Trophoblast cell (in vitro differentiated cells and primary cell): ENCODE measurements around the gene GALNT14.
A peak's percentile ranks its signal among the peaks of the same experiment; 100 is the strongest.

Experiments used
- DNase-seq, 2 donors: peaks; one replicate each; pipeline ENCODE4 v3.0.0-alpha.2; 2016
- H2AFZ ChIP-seq: 2 replicates; pipeline ENCODE4 v1.6.1; 2013; ENCODE audit warnings: low read length, moderate library complexity, mild to moderate bottlenecking; ENCODE audit not compliant: insufficient read depth, poor library complexity
- H2AK5ac ChIP-seq: 2 replicates; pipeline ENCODE4 v1.6.1; 2013; ENCODE audit warnings: mild to moderate bottlenecking, low read length
- H2BK120ac ChIP-seq: 2 replicates; pipeline ENCODE4 v1.6.1; 2013; ENCODE audit warnings: low read length, mild to moderate bottlenecking, moderate library complexity; ENCODE audit not compliant: insufficient read depth, poor library complexity
- H2BK12ac ChIP-seq: 2 replicates; pipeline ENCODE4 v1.6.1; 2013; ENCODE audit warnings: mild to moderate bottlenecking, low read length, moderate library complexity
- H2BK5ac ChIP-seq: 2 replicates; pipeline ENCODE4 v1.6.1; 2013; ENCODE audit warnings: low read length, low read depth, moderate library complexity, mild to moderate bottlenecking; ENCODE audit not compliant: poor library complexity
- H3K14ac ChIP-seq: 2 replicates; pipeline ENCODE4 v1.6.1; 2013; ENCODE audit warnings: mild to moderate bottlenecking, low read length
- H3K18ac ChIP-seq: 2 replicates; pipeline ENCODE4 v1.6.1; 2013; ENCODE audit warnings: mild to moderate bottlenecking, low read length
- H3K23ac ChIP-seq: 2 replicates; pipeline ENCODE4 v1.6.1; 2013; ENCODE audit warnings: low read length
- H3K27ac ChIP-seq: 2 replicates; pipeline ENCODE4 v1.5.1; 2013; ENCODE audit warnings: low read depth, mild to moderate bottlenecking, inconsistent platforms, low read length, moderate library complexity
- H3K27me3 ChIP-seq: 2 replicates; pipeline ENCODE4 v1.6.1; 2013; ENCODE audit warnings: inconsistent platforms, mild to moderate bottlenecking, low read length, moderate library complexity; ENCODE audit not compliant: insufficient read depth
- H3K36me3 ChIP-seq, 2 experiments: 1 replicate in 1 of 2; 2 replicates in 1 of 2; pipeline ENCODE4 v1.6.1; 2013; ENCODE audit warnings: low read length in 2 of 2, mild to moderate bottlenecking in 2 of 2, moderate library complexity in 1 of 2; ENCODE audit not compliant: insufficient read depth in 2 of 2, control insufficient read depth in 1 of 2
- H3K4ac ChIP-seq: 2 replicates; pipeline ENCODE4 v1.6.1; 2013; ENCODE audit warnings: low read depth, mild to moderate bottlenecking, low read length, moderate library complexity
- H3K4me1 ChIP-seq, 2 experiments: 1 replicate in 1 of 2; 2 replicates in 1 of 2; pipeline ENCODE4 v1.6.1; 2013; ENCODE audit warnings: low read length in 2 of 2, mild to moderate bottlenecking in 2 of 2, moderate library complexity in 1 of 2; ENCODE audit not compliant: insufficient read depth in 2 of 2, control insufficient read depth in 1 of 2
- H3K4me2 ChIP-seq: 2 replicates; pipeline ENCODE4 v1.6.1; 2013; ENCODE audit warnings: inconsistent platforms, mild to moderate bottlenecking, low read length, moderate library complexity
- H3K4me3 ChIP-seq: 2 replicates; pipeline ENCODE4 v1.5.1; 2013; ENCODE audit warnings: mild to moderate bottlenecking, low read depth, low read length, inconsistent platforms
- H3K79me1 ChIP-seq: one replicate; pipeline ENCODE4 v1.6.1; 2013; ENCODE audit warnings: low read length
- H3K79me2 ChIP-seq: 2 replicates; pipeline ENCODE4 v1.6.1; 2013; ENCODE audit warnings: low read length, mild to moderate bottlenecking; ENCODE audit not compliant: control insufficient read depth, insufficient read depth, poor library complexity
- H3K9ac ChIP-seq: 2 replicates; pipeline ENCODE4 v1.6.1; 2013; ENCODE audit warnings: mild to moderate bottlenecking, low read length
- H3K9me3 ChIP-seq: 2 replicates; pipeline ENCODE4 v1.6.1; 2013; ENCODE audit warnings: low read depth, mild to moderate bottlenecking, control low read depth, inconsistent platforms, low read length; ENCODE audit not compliant: insufficient read depth
- H4K12ac ChIP-seq: 2 replicates; pipeline ENCODE4 v1.6.1; 2013; ENCODE audit warnings: low read depth, mild to moderate bottlenecking, low read length, moderate library complexity
- H4K8ac ChIP-seq: 2 replicates; pipeline ENCODE4 v1.6.1; 2013; ENCODE audit warnings: low read depth, mild to moderate bottlenecking, low read length, moderate library complexity
- H4K91ac ChIP-seq: one replicate; pipeline ENCODE4 v1.6.1; 2013; ENCODE audit warnings: low read depth, mild to moderate bottlenecking, low read length, moderate library complexity
- WGBS: extraction: QIAGEN DNeasy Blood & Tissue Kit; methylation state at CpG from one replicate; pipeline ENCODE4 v1.1.7; 2013; ENCODE audit warnings: missing lambda C conversion rate; ENCODE audit not compliant: insufficient read length, insufficient coverage; ENCODE audit errors: extremely low coverage; 5-methylcytosine and 5-hydroxymethylcytosine counted together

Gene GALNT14

GRCh38 chr2:30955516-30956132, 182.6 kb downstream of the GALNT14 start:
- no CpG with 5 or more reads among the region's 17 CpGs for WGBS
- no peak overlapping the region for H3K23ac ChIP-seq
- H3K27ac ChIP-seq: no peak overlapping the region
- H3K9ac ChIP-seq: no peak overlapping the region
- peak in 1 of 2 donors; percentile 28 for DNase-seq
- H2AFZ ChIP-seq: no peak overlapping the region
- H2BK120ac ChIP-seq: no peak overlapping the region
- no peaks in the 10 kb centered on the region for H3K79me2 ChIP-seq
- no peak overlapping the region for H3K4me3 ChIP-seq
- no peaks in the 10 kb centered on the region for H3K4me1 ChIP-seq
- H3K9me3 ChIP-seq: no peaks in the 10 kb centered on the region
- no peaks in the 10 kb centered on the region for H3K79me1 ChIP-seq
- H2BK12ac ChIP-seq: no peak overlapping the region
- H3K4me2 ChIP-seq: no peak overlapping the region
- H4K8ac ChIP-seq: no peak overlapping the region
- H2AK5ac ChIP-seq: no peak overlapping the region
- H4K91ac ChIP-seq: no peak overlapping the region
- no peak overlapping the region for H3K18ac ChIP-seq
- no peaks in the 10 kb centered on the region for H3K36me3 ChIP-seq
- no peak overlapping the region for H4K12ac ChIP-seq
- H3K4ac ChIP-seq: no peak overlapping the region
- H2BK5ac ChIP-seq: no peak overlapping the region
- no peak overlapping the region for H3K14ac ChIP-seq
- H3K27me3 ChIP-seq: no peaks in the 10 kb centered on the region

DNA sequence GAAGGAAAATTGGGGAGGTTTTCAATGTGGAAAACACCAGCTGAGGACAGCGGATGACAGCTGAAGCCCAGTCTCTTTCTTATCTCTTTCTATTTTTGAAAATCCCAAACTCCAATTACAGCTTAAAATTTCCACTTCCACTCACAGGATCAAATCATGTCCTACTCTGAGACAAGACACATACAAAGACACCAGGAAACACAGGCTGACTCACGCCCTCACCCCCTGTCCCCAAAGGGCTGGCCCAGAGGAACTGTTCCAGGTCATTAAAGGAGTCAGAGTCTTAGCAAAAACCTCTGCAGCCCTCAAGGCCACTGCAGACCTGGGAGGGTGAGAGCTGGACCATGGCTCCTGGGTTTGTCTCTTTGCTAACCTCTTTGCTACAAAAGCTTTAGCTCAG, 187.9 kb downstream of the GALNT14 start:
- no peak overlapping the region for H3K14ac ChIP-seq
- DNase-seq: no peak
- H3K18ac ChIP-seq: no peak overlapping the region
- H3K9me3 ChIP-seq: no peaks in the 10 kb centered on the region
- no peak overlapping the region for H3K4me2 ChIP-seq
- no peaks in the 10 kb centered on the region for H3K79me1 ChIP-seq
- no peak overlapping the region for H2BK12ac ChIP-seq
- H3K27me3 ChIP-seq: no peaks in the 10 kb centered on the region
- no peak overlapping the region for H3K4me3 ChIP-seq
- H3K4me1 ChIP-seq: no peaks in the 10 kb centered on the region
- WGBS: no CpG with 5 or more reads among the region's 2 CpGs
- no peak overlapping the region for H3K27ac ChIP-seq
- H3K4ac ChIP-seq: no peak overlapping the region
- no peak overlapping the region for H3K9ac ChIP-seq
- no peaks in the 10 kb centered on the region for H3K36me3 ChIP-seq
- no peak overlapping the region for H2BK5ac ChIP-seq
- no peaks in the 10 kb centered on the region for H3K79me2 ChIP-seq
- H4K8ac ChIP-seq: no peak overlapping the region
- H4K91ac ChIP-seq: no peak overlapping the region
- H2BK120ac ChIP-seq: no peak overlapping the region
- H2AFZ ChIP-seq: no peak overlapping the region
- H4K12ac ChIP-seq: no peak overlapping the region
- H3K23ac ChIP-seq: no peak overlapping the region
- H2AK5ac ChIP-seq: no peak overlapping the region

DNA sequence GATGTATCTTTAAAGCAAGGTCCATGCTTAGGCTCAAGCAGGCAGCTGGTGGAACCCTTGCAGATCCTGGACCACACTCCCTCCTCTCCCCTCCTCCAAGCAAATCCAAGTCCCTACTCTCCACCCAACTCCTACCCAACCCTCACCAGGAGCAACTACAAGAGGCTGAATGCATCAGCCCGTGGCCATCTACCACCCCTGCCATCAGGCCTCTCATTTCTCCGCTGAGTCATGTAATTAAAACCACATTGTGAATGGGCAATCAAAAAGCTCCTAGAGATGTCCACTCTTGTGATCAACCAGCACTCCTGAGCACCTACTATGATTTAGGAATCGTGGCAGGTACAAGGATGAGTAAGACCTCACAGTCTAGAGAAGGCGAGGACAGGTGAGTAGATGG, 188.8 kb downstream of the GALNT14 start:
- Histone ChIP-seq H3K4ac (no peak overlapping the region), H2BK12ac (no peak overlapping the region), H3K36me3 (no peaks in the 10 kb centered on the region), H3K79me2 (no peaks in the 10 kb centered on the region), H3K9me3 (no peaks in the 10 kb centered on the region), H3K27me3 (no peaks in the 10 kb centered on the region), H2BK120ac (no peak overlapping the region), H2AK5ac (no peak overlapping the region), H3K79me1 (no peaks in the 10 kb centered on the region), H3K18ac (no peak overlapping the region), H4K12ac (no peak overlapping the region), H2BK5ac (no peak overlapping the region), H3K4me3 (no peak overlapping the region), H4K91ac (no peak overlapping the region), H3K4me2 (no peak overlapping the region), H2AFZ (no peak overlapping the region), H4K8ac (no peak overlapping the region), H3K14ac (no peak overlapping the region), H3K27ac (no peak overlapping the region), H3K4me1 (no peaks in the 10 kb centered on the region), H3K23ac (no peak overlapping the region), H3K9ac (no peak overlapping the region)
- no CpG with 5 or more reads among the region's 4 CpGs for WGBS
- no peak for DNase-seq

GRCh38 chr2:30948857-30949256, 189.4 kb downstream of the GALNT14 start:
- Histone ChIP-seq H4K12ac (no peak overlapping the region), H3K9me3 (no peaks in the 10 kb centered on the region), H4K8ac (no peak overlapping the region), H2BK120ac (no peak overlapping the region), H3K27ac (no peak overlapping the region), H3K14ac (no peak overlapping the region), H2BK12ac (no peak overlapping the region), H3K4ac (no peak overlapping the region), H3K9ac (no peak overlapping the region), H2BK5ac (no peak overlapping the region), H3K79me2 (no peaks in the 10 kb centered on the region), H2AK5ac (no peak overlapping the region), H3K36me3 (no peaks in the 10 kb centered on the region), H4K91ac (no peak overlapping the region), H3K18ac (no peak overlapping the region), H3K27me3 (no peaks in the 10 kb centered on the region), H2AFZ (no peak overlapping the region), H3K4me3 (no peak overlapping the region), H3K4me2 (no peak overlapping the region), H3K23ac (no peak overlapping the region), H3K4me1 (no peaks in the 10 kb centered on the region), H3K79me1 (no peaks in the 10 kb centered on the region)
- no CpG with 5 or more reads among the region's 2 CpGs for WGBS
- no peak for DNase-seq
